Mucosa of rectum (tissue), 2 donors: ENCODE measurements around the gene IFNLR1.
A peak's percentile ranks its signal among the peaks of the same experiment; 100 is the strongest.

ENCODE experiments used
- H3K27ac ChIP-seq, 2 donors: one replicate each; pipeline ENCODE4 v1.7.0; 2013; ENCODE audit warnings: inconsistent platforms in 2 of 2, low read depth in 2 of 2, low read length in 2 of 2
- H3K27me3 ChIP-seq, 2 donors: one replicate each; pipeline ENCODE4 v1.7.0; 2013; ENCODE audit warnings: low read length in 2 of 2; ENCODE audit not compliant: control insufficient read depth in 2 of 2, insufficient read depth in 2 of 2
- H3K36me3 ChIP-seq, 2 donors: one replicate each; pipeline ENCODE4 v1.7.0; 2013; ENCODE audit warnings: low read length in 2 of 2; ENCODE audit not compliant: control insufficient read depth in 2 of 2, insufficient read depth in 2 of 2
- H3K4me1 ChIP-seq, 2 donors: one replicate each; pipeline ENCODE4 v1.7.0; 2013; ENCODE audit warnings: low read length in 2 of 2, mild to moderate bottlenecking in 1 of 2; ENCODE audit not compliant: control insufficient read depth in 2 of 2, insufficient read depth in 2 of 2
- H3K4me3 ChIP-seq, 2 donors: one replicate each; pipeline ENCODE4 v1.7.0; 2013; ENCODE audit warnings: low read length in 2 of 2
- H3K9ac ChIP-seq, 2 donors: one replicate each; pipeline ENCODE4 v1.7.0; 2013; ENCODE audit warnings: low read length in 2 of 2, low read depth in 1 of 2, mild to moderate bottlenecking in 1 of 2
- H3K9me3 ChIP-seq, 2 donors: one replicate each; pipeline ENCODE4 v1.7.0; 2013; ENCODE audit warnings: low read length in 2 of 2; ENCODE audit not compliant: control insufficient read depth in 2 of 2
- donor health status: healthy.
- donor health status: Normal muscosa, but diverticular disease.

The IFNLR1 gene

GRCh38 chr1:24198766-24199165 lies 11.7 kb upstream of the IFNLR1 start:
- Histone ChIP-seq H3K27ac (no peak overlapping the region), H3K27me3 (no peaks in the 10 kb centered on the region), H3K9me3 (no peaks in the 10 kb centered on the region), H3K9ac (no peak overlapping the region), H3K4me1 (peaks cover 8 to 15% of the 10 kb centered on the region in 2 donors), H3K36me3 (no peaks in the 10 kb centered on the region), H3K4me3 (no peak overlapping the region)

GRCh38 chr1:24195874-24196273 lies 8.8 kb upstream of the IFNLR1 start:
- no peaks in the 10 kb centered on the region for H3K27me3 ChIP-seq

GRCh38 chr1:24195136-24195535 lies 8.0 kb upstream of the IFNLR1 start:
- Histone ChIP-seq H3K4me3 (no peak overlapping the region), H3K4me1 (peaks cover 6 to 15% of the 10 kb centered on the region in 2 donors), H3K27me3 (no peaks in the 10 kb centered on the region), H3K36me3 (no peaks in the 10 kb centered on the region), H3K9ac (no peak overlapping the region), H3K27ac (no peak overlapping the region), H3K9me3 (no peaks in the 10 kb centered on the region)

More at GRCh38 chr1:24195874-24196273, 8.8 kb upstream of the IFNLR1 start:
- H3K36me3 ChIP-seq: no peaks in the 10 kb centered on the region
- H3K9ac ChIP-seq: no peak overlapping the region
- peaks cover 6 to 15% of the 10 kb centered on the region in 2 donors for H3K4me1 ChIP-seq
- no peaks in the 10 kb centered on the region for H3K9me3 ChIP-seq
- no peak overlapping the region for H3K27ac ChIP-seq
- H3K4me3 ChIP-seq: no peak overlapping the region

- no peak overlapping the region for H3K4me3 ChIP-seq
- no peaks in the 10 kb centered on the region for H3K36me3 ChIP-seq
- peaks cover 3 to 15% of the 10 kb centered on the region in 2 donors for H3K4me1 ChIP-seq
- H3K9me3 ChIP-seq: no peaks in the 10 kb centered on the region
- peak overlapping the region in 1 of 2 donors; percentile 23 for H3K27ac ChIP-seq
- H3K9ac ChIP-seq: no peak overlapping the region
- H3K27me3 ChIP-seq: no peaks in the 10 kb centered on the region
Observed at GRCh38 chr1:24193046-24193445, 6.0 kb upstream of the IFNLR1 start.

DNA sequence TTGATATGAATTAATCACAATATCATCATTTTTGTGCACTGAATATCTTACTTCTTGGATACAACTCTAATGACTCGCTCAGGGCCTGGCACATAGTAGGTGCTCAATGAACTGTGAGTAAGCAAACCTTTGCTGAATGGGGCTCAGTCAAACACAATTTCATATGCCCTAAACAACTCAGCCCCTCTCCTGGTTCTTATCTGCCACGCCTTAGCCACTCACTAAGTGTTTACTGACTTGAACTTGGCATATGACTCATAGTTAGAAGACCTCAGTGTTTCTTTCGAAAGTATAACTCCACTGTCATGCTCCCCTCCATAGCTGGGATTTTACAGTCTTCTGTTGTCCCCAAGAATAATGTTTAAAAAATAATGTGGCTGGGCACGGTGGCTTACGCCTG lies 4.8 kb upstream of the IFNLR1 start:
- Histone ChIP-seq H3K4me3 (no peak overlapping the region), H3K36me3 (no peaks in the 10 kb centered on the region), H3K4me1 (peaks cover 9 to 18% of the 10 kb centered on the region in 2 donors), H3K9ac (no peak overlapping the region), H3K27me3 (no peaks in the 10 kb centered on the region), H3K27ac (peak overlapping the region; percentile 23 to 70), H3K9me3 (no peaks in the 10 kb centered on the region)

DNA sequence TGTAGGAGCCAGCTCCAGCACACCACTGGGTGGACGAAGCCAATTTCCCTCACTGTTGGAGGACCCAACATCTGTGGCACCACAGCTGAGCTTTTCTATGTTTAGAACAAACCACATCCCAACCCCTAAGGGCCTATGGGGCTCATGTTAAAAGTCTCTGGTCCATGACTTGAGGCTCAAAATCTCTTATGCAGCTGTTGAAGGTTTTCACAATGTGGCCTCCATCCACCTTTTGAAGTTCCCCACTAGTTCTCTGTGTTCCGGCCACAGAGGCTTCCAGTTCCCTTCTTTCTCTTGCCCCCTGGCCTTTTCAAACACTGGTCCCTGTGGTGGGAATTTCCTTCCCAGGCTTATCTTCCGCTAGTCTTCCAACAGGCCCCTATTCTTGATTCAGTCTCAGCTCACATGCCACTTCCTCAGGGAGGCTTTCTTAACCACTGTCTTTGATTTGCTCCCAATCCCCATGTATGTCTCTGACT lies 3.9 kb upstream of the IFNLR1 start:
- no peak overlapping the region for H3K9ac ChIP-seq
- peak overlapping the region; percentile 23 to 70 for H3K27ac ChIP-seq
- peaks cover 13 to 24% of the 10 kb centered on the region in 2 donors for H3K4me1 ChIP-seq
- H3K4me3 ChIP-seq: no peak overlapping the region
- no peaks in the 10 kb centered on the region for H3K36me3 ChIP-seq
- H3K9me3 ChIP-seq: no peaks in the 10 kb centered on the region
- no peaks in the 10 kb centered on the region for H3K27me3 ChIP-seq

DNA sequence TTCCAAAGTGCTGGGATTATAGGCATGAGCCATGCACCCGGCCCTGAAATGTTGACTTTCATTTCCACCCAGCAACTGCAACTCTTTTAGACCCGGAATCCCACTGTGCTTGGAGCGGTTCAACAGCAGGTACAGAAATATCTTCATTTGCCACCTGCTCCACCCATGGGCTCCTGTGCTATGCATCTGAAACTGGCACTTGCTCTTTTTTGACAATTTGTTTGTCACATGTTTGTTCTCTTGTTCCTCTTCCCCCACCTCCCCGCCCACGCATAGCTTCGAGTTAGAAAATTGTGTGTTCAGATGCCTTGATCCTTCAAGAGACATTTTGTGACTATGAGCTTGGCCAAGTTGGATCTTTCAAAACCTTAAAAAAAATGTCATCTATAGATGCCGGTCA lies 2.4 kb upstream of the IFNLR1 start:
- no peak overlapping the region for H3K4me3 ChIP-seq
- H3K36me3 ChIP-seq: no peaks in the 10 kb centered on the region
- no peaks in the 10 kb centered on the region for H3K27me3 ChIP-seq
- peaks cover 17 to 29% of the 10 kb centered on the region in 2 donors for H3K4me1 ChIP-seq
- H3K9ac ChIP-seq: no peak overlapping the region
- no peaks in the 10 kb centered on the region for H3K9me3 ChIP-seq
- H3K27ac ChIP-seq: peak overlapping the region; percentile 60 to 70

- peak overlapping the region; percentile 64 to 84 for H3K27ac ChIP-seq
- H3K9ac ChIP-seq: peak overlapping the region; percentile 76 to 87
- H3K4me1 ChIP-seq: peaks cover 13 to 26% of the 10 kb centered on the region in 2 donors
- no peaks in the 10 kb centered on the region for H3K36me3 ChIP-seq
- H3K4me3 ChIP-seq: peak overlapping the region; percentile 77 to 79
- H3K27me3 ChIP-seq: no peaks in the 10 kb centered on the region
- H3K9me3 ChIP-seq: no peaks in the 10 kb centered on the region
Observed at GRCh38 chr1:24186711-24186992, 437 bp downstream of the IFNLR1 start.

DNA sequence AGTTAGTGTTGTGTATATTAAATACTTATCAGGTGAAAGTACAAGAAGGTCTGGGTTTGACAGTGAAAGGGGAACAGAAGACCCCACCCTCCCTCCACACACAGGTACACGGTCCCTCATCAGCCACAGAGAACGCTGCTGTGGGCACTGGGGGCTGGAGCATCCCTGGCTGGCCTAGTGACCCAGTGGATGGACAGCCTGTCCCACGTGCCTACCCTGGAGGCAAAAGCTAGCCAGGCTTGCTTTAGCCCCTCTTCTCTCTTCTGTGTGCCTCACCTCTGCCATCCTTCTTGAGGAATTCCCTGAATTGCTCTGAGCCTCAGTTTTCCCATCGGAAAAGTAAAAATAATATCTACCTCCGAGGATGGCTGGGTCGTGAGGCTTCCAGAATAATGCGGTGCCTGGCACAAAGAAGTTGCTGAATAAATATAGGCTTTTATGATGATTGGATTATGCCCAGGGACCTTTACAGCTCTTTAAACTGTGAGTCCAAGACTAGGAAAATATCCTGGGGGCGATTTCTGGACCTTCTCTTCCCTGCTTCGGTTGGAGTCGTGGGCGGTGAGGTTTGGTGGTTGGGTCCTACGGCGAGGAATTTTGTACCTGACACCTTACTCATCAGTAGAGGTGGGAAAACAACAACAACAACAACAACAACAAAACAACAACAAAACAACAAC lies 918 bp downstream of the IFNLR1 start:
- Histone ChIP-seq H3K9ac (peak overlapping the region; percentile 76 to 87), H3K27me3 (no peaks in the 10 kb centered on the region), H3K9me3 (no peaks in the 10 kb centered on the region), H3K36me3 (no peaks in the 10 kb centered on the region), H3K4me3 (peak overlapping the region; percentile 77 to 79), H3K27ac (peak overlapping the region; percentile 64 to 84), H3K4me1 (peaks cover 13 to 25% of the 10 kb centered on the region in 2 donors)

GRCh38 chr1:24185076-24185475 lies 2.0 kb downstream of the IFNLR1 start:
- H3K9ac ChIP-seq: no peak overlapping the region
- H3K9me3 ChIP-seq: no peaks in the 10 kb centered on the region
- no peak overlapping the region for H3K27ac ChIP-seq
- peak overlapping the region in 1 of 2 donors; percentile 46 for H3K4me3 ChIP-seq
- H3K27me3 ChIP-seq: no peaks in the 10 kb centered on the region
- no peaks in the 10 kb centered on the region for H3K36me3 ChIP-seq
- H3K4me1 ChIP-seq: peaks cover 13 to 25% of the 10 kb centered on the region in 2 donors
